GM12878 (cell line): Measurements from ENCODE around the gene ANKRD60. TPM values are rescaled to one million over a fixed set of nuclear protein-coding genes. Genes with fewer than 3 reads are reported as not detected.

Experiments
- ATAC-seq: fragments of 200-7000 bp; cut with Tn5 transposase; 3 replicates; pipeline ENCODE4 v1.9.1; 2020; ENCODE audit warnings: mild to moderate bottlenecking, moderate library complexity
- BruUV-seq: library from RNA; stranded (reverse); fragments of 400-500 nt; replicated peaks from 2 replicates; lab custom pipeline; 2021; lab: Mats Ljungman, UMichigan
- CTCF ChIA-PET: fragments of 300-600 bp; sonication (Branson Sonifier 250); formaldehyde crosslinking; extraction: SDS; loops from one replicate; lab custom pipeline; 2021; ENCODE audit warnings: inconsistent platforms; lab: Yijun Ruan, JAX
- POLR2A ChIA-PET: fragments of 350-600 bp; formaldehyde crosslinking; extraction: SDS; loops from one replicate; lab custom pipeline; 2021; ENCODE audit warnings: inconsistent platforms; lab: Charles Lee
- RAD21 ChIA-PET: fragments of 300-600 bp; sonication (Branson Sonifier 250); formaldehyde crosslinking; loops from one replicate; lab custom pipeline; 2023; ENCODE audit warnings: antibody characterized with exemption; ENCODE audit not compliant: unreplicated experiment; lab: Charles Lee
- SMC1A ChIA-PET: fragments of 300-600 bp; sonication (Branson Sonifier 250); formaldehyde crosslinking; loops from one replicate; lab custom pipeline; 2023; ENCODE audit not compliant: unreplicated experiment, uncharacterized antibody; lab: Charles Lee
- DNase-seq: peaks from one replicate; pipeline ENCODE4 v3.0.0-alpha.2; 2011; ENCODE audit warnings: low read depth, low spot score
- FAIRE-seq: peaks from 3 replicates; lab custom pipeline; 2011; peaks lifted over from hg19 to GRCh38; lab: Jason Lieb, UNC
- H2AFZ ChIP-seq: 2 replicates; pipeline ENCODE4 v1.6.0; 2011; ENCODE audit warnings: low read depth, low read length, control low read depth; ENCODE audit not compliant: control insufficient read depth
- H3K27ac ChIP-seq: 2 replicates; pipeline ENCODE4 v1.5.1; 2011; ENCODE audit warnings: control low read depth; ENCODE audit not compliant: control insufficient read depth, insufficient read depth
- H3K27me3 ChIP-seq, 2 experiments: replicated peaks in 1 of 2; 2 replicates each; pipeline versions ENCODE4 v1.6.0 to v1.6.1; 2011; ENCODE audit warnings: low read length in 1 of 2; ENCODE audit not compliant: control insufficient read depth in 2 of 2, insufficient read depth in 2 of 2
- H3K36me3 ChIP-seq, 2 experiments: 2 replicates each; pipeline ENCODE4 v1.5.1; 2011; ENCODE audit warnings: low read length in 1 of 2; ENCODE audit not compliant: control insufficient read depth in 2 of 2, insufficient read depth in 2 of 2
- H3K4me1 ChIP-seq: 2 replicates; pipeline ENCODE4 v1.6.1; 2011; ENCODE audit warnings: mild to moderate bottlenecking, low read length, moderate library complexity, mixed read lengths; ENCODE audit not compliant: control insufficient read depth, insufficient read depth
- H3K4me2 ChIP-seq: 2 replicates; pipeline ENCODE4 v1.6.0; 2011; ENCODE audit warnings: control low read depth; ENCODE audit not compliant: control insufficient read depth, insufficient read depth
- H3K4me3 ChIP-seq: fragments of 200-600 bp; sonication (generic); 2 replicates; pipeline ENCODE4 v1.5.1; 2016
- H3K79me2 ChIP-seq: 2 replicates; pipeline ENCODE4 v1.6.0; 2011; ENCODE audit warnings: low read length; ENCODE audit not compliant: control insufficient read depth, insufficient read depth
- H3K9ac ChIP-seq: 2 replicates; pipeline ENCODE4 v1.8.0; 2011; ENCODE audit warnings: low read length, control low read depth, mixed read lengths; ENCODE audit not compliant: control insufficient read depth, insufficient read depth
- H3K9me3 ChIP-seq: replicated peaks from 3 replicates; pipeline ENCODE4 v1.5.1; 2011; ENCODE audit warnings: mild to moderate bottlenecking, low read length; ENCODE audit not compliant: control insufficient read depth, insufficient read depth
- H4K20me1 ChIP-seq: 2 replicates; pipeline ENCODE4 v1.6.0; 2011; ENCODE audit not compliant: control insufficient read depth, insufficient read depth
- DPF2 ChIP-seq: fragments of 450-650 bp; IDR thresholded peaks from 2 replicates; pipeline ENCODE4 v1.6.1; 2017; ENCODE audit warnings: mild to moderate bottlenecking
- KAT2A ChIP-seq: conservative IDR thresholded peaks from 2 replicates; pipeline ENCODE4 v1.6.1; 2011; ENCODE audit warnings: low read depth, low read length; ENCODE audit not compliant: control insufficient read depth
- KDM1A ChIP-seq: fragments of 200-600 bp; sonication (generic); IDR thresholded peaks from 2 replicates; pipeline ENCODE4 v1.6.1; 2016; ENCODE audit warnings: borderline replicate concordance
- MEF2A ChIP-seq: IDR thresholded peaks from 2 replicates; pipeline ENCODE4 v1.6.1; 2011; ENCODE audit warnings: low read depth, mild to moderate bottlenecking, low read length, moderate library complexity; ENCODE audit not compliant: insufficient read depth
- MEF2B ChIP-seq: fragments of 450-650 bp; IDR thresholded peaks from 2 replicates; pipeline ENCODE4 v1.6.1; 2018; ENCODE audit warnings: mild to moderate bottlenecking, moderate library complexity; ENCODE audit not compliant: partially characterized antibody, poor library complexity, severe bottlenecking
- MTA3 ChIP-seq: IDR thresholded peaks from 2 replicates; pipeline ENCODE4 v1.6.1; 2012; ENCODE audit warnings: low read length, inconsistent platforms, borderline replicate concordance
- MYC ChIP-seq: IDR thresholded peaks from 2 replicates; pipeline ENCODE4 v1.6.1; 2011; ENCODE audit warnings: mild to moderate bottlenecking, low read length, moderate library complexity, inconsistent platforms; ENCODE audit not compliant: insufficient read depth, insufficient replicate concordance, insufficient read length, severe bottlenecking
- PAX5 ChIP-seq: IDR thresholded peaks from 2 replicates; pipeline ENCODE4 v1.6.1; 2011; ENCODE audit warnings: low read depth, low read length, borderline replicate concordance
- YY1 ChIP-seq: IDR thresholded peaks from 2 replicates; pipeline ENCODE4 v1.6.1; 2011; ENCODE audit warnings: low read depth, mild to moderate bottlenecking, low read length
- ZBED1 ChIP-seq: IDR thresholded peaks from 2 replicates; pipeline ENCODE4 v1.6.1; 2016; ENCODE audit warnings: borderline replicate concordance
- ZNF207 ChIP-seq: fragments of 450-650 bp; IDR thresholded peaks from 2 replicates; pipeline ENCODE4 v1.6.1; 2014; ENCODE audit warnings: antibody characterized with exemption, mild to moderate bottlenecking, borderline replicate concordance
- WGBS: methylation state at CpG from one replicate; pipeline ENCODE4 v1.1.6; 2016; ENCODE audit warnings: low lambda C conversion rate; ENCODE audit not compliant: insufficient replicate concordance, insufficient coverage; ENCODE audit errors: missing lambda C conversion rate; 5-methylcytosine and 5-hydroxymethylcytosine counted together
- in situ Hi-C: fragments of 300-500 bp; cut with MboI; formaldehyde crosslinking; loops from 9 replicates; pipeline ENCODE4 v1.14.3; 2018; ENCODE audit warnings: mixed read lengths
- intact Hi-C: fragments of 100-400 bp; cut with micrococcal nuclease; formaldehyde crosslinking; loops from one replicate; pipeline ENCODE4 v1.14.2; 2022; ENCODE audit not compliant: unreplicated experiment
- polyA plus RNA-seq, 11 experiments: library from polyadenylated mRNA; depleted of rRNA in 4 of 11; unstranded in 6 of 11; stranded (reverse) in 5 of 11; fragments of >200 nt; fragmentation: Nextera tagmentation in 4 of 11; fragmentation: Illumina TruSeq in 1 of 11; extraction: Ambion mirVana in 4 of 11; extraction: Trizol in 1 of 11; gene quantifications; 1 replicate in 1 of 11; 2 replicates in 10 of 11; pipeline versions ENCODE4 v1.2.1 to v1.2.3, GENCODE V29; 2011 to 2016; ENCODE audit warnings: inconsistent platforms in 2 of 11, missing spikeins in 2 of 11, low read depth in 1 of 11
- total RNA-seq, 4 experiments: library from RNA; depleted of rRNA in 3 of 4; stranded (reverse); fragments of >200 nt in 3 of 4; fragmentation: Illumina TruSeq in 1 of 4; extraction: Trizol in 1 of 4; gene quantifications; 2 replicates each; pipeline versions ENCODE4 v1.2.1 to v1.2.3, GENCODE V29; 2013 to 2021
- TF ChIP-seq, protein P1 (sequence below): fragments of 450-650 bp; IDR thresholded peaks from 2 replicates; pipeline ENCODE4 v1.6.1; 2016; ENCODE audit warnings: mild to moderate bottlenecking
- TF ChIP-seq, protein P2 (sequence below): fragments of 450-650 bp; IDR thresholded peaks from 2 replicates; pipeline ENCODE4 v1.6.1; 2018; ENCODE audit warnings: borderline replicate concordance, mild to moderate bottlenecking; ENCODE audit not compliant: partially characterized antibody
- TF ChIP-seq, protein P3 (sequence below): IDR thresholded peaks from 2 replicates; pipeline ENCODE4 v1.6.1; 2011; ENCODE audit warnings: borderline replicate concordance, low read depth, mild to moderate bottlenecking, moderate library complexity, mixed read lengths, low read length; ENCODE audit not compliant: insufficient read depth; ENCODE audit errors: extremely low read length
- TF ChIP-seq, protein P4 (sequence below): fragments of 450-650 bp; IDR thresholded peaks from 2 replicates; pipeline ENCODE4 v1.6.1; 2017; ENCODE audit warnings: mild to moderate bottlenecking, low read depth, inconsistent platforms; ENCODE audit not compliant: poor library complexity, severe bottlenecking

The ANKRD60 gene
- total and polyA plus RNA-seq, 10 of the 15 experiments (the other 5 are each of a cell fraction or from before 2014, with no cell fraction given), result not detected

DNA sequence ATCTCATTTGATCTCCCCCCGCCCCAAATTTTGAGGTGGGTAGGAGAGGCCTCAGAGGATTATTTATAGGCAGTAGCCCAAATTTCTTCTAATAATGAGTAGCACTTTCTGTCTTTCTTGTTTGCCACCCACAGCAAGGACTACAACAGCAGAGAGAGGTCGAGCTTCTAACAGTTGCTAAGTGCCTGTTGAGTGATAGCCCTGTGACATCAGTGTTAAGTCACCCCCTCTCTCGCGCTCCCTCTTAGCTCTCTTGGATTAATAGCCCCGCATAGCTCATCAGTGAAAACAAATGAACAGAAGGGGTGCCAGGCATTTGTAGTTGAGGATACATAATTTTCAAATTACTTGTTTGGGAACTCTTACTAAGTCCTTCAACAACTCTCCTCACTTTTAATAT is 3.5 kb downstream of the ANKRD60 start:
- ChIA-PET SMC1A (interaction anchor here (1.4 kb wide), 1 partner anchor 10 kb away, joined by 6 read pairs; no protein-coding TSS in a partner anchor), POLR2A (no interaction called here), CTCF (interaction anchor here (1.8 kb wide), 1 partner anchor 10 kb away, joined by 10 read pairs; no protein-coding TSS in a partner anchor), RAD21 (no interaction called here)
- no TSS peak for BruUV-seq
- WGBS, result 43% methylated on average over 5 of the region's 5 CpGs
- Histone ChIP-seq H2AFZ (no peak overlapping the region), H3K4me2 (no peak overlapping the region), H3K27ac (no peak overlapping the region), H3K9me3 (no peaks in the 10 kb centered on the region), H3K36me3 (no peaks in the 10 kb centered on the region), H3K79me2 (no peaks in the 10 kb centered on the region), H3K4me3 (no peak overlapping the region), H4K20me1 (no peaks in the 10 kb centered on the region), H3K9ac (no peak overlapping the region), H3K4me1 (no peaks in the 10 kb centered on the region), H3K27me3 (peaks cover 8 to 19% of the 10 kb centered on the region in 2 experiments)
- DNase-seq, result no peak
- no peak for ATAC-seq
- in situ Hi-C loops, result loop anchor here (25.0 kb wide), 1 partner anchor 462 kb away; the partner anchor contains the start of gene NPEPL1
- intact Hi-C loops, result no loop called here
- TF ChIP-seq YY1, result no peak
- no peak for TF ChIP-seq MEF2B
- TF ChIP-seq, protein P1, sequence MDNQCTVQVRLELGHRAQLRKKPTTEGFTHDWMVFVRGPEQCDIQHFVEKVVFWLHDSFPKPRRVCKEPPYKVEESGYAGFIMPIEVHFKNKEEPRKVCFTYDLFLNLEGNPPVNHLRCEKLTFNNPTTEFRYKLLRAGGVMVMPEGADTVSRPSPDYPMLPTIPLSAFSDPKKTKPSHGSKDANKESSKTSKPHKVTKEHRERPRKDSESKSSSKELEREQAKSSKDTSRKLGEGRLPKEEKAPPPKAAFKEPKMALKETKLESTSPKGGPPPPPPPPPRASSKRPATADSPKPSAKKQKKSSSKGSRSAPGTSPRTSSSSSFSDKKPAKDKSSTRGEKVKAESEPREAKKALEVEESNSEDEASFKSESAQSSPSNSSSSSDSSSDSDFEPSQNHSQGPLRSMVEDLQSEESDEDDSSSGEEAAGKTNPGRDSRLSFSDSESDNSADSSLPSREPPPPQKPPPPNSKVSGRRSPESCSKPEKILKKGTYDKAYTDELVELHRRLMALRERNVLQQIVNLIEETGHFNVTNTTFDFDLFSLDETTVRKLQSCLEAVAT, result no peak
- TF ChIP-seq MEF2A, result no peak
- TF ChIP-seq KDM1A, result no peak
- no peak for TF ChIP-seq ZBED1
- TF ChIP-seq ZNF207, result no peak
- TF ChIP-seq MYC, result no peak
- no peak for TF ChIP-seq KAT2A
- no peak for TF ChIP-seq DPF2
- TF ChIP-seq PAX5, result no peak
- TF ChIP-seq, protein P2, sequence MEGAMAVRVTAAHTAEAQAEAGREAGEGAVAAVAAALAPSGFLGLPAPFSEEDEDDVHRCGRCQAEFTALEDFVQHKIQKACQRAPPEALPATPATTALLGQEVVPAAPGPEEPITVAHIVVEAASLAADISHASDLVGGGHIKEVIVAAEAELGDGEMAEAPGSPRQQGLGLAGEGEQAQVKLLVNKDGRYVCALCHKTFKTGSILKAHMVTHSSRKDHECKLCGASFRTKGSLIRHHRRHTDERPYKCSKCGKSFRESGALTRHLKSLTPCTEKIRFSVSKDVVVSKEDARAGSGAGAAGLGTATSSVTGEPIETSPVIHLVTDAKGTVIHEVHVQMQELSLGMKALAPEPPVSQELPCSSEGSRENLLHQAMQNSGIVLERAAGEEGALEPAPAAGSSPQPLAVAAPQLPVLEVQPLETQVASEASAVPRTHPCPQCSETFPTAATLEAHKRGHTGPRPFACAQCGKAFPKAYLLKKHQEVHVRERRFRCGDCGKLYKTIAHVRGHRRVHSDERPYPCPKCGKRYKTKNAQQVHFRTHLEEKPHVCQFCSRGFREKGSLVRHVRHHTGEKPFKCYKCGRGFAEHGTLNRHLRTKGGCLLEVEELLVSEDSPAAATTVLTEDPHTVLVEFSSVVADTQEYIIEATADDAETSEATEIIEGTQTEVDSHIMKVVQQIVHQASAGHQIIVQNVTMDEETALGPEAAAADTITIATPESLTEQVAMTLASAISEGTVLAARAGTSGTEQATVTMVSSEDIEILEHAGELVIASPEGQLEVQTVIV, result no peak
- TF ChIP-seq MTA3, result no peak
- TF ChIP-seq, protein P3, sequence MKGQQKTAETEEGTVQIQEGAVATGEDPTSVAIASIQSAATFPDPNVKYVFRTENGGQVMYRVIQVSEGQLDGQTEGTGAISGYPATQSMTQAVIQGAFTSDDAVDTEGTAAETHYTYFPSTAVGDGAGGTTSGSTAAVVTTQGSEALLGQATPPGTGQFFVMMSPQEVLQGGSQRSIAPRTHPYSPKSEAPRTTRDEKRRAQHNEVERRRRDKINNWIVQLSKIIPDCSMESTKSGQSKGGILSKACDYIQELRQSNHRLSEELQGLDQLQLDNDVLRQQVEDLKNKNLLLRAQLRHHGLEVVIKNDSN, result no peak
- TF ChIP-seq, protein P4, sequence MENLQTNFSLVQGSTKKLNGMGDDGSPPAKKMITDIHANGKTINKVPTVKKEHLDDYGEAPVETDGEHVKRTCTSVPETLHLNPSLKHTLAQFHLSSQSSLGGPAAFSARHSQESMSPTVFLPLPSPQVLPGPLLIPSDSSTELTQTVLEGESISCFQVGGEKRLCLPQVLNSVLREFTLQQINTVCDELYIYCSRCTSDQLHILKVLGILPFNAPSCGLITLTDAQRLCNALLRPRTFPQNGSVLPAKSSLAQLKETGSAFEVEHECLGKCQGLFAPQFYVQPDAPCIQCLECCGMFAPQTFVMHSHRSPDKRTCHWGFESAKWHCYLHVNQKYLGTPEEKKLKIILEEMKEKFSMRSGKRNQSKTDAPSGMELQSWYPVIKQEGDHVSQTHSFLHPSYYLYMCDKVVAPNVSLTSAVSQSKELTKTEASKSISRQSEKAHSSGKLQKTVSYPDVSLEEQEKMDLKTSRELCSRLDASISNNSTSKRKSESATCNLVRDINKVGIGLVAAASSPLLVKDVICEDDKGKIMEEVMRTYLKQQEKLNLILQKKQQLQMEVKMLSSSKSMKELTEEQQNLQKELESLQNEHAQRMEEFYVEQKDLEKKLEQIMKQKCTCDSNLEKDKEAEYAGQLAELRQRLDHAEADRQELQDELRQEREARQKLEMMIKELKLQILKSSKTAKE, result no peak
- TF ChIP-seq, all 136 proteins: peak for 0
- FAIRE-seq, result no peak
